Measurements from ENCODE around the gene FOXC2. TPM values are rescaled to one million over a fixed set of nuclear protein-coding genes. Genes with fewer than 3 reads are reported as not detected.

The FOXC2 gene
- total and polyA plus RNA-seq, 2 donors (not counting 3 experiments of a cell fraction or from before 2014, with no cell fraction given): 7.7 to 44.0 TPM

DNA sequence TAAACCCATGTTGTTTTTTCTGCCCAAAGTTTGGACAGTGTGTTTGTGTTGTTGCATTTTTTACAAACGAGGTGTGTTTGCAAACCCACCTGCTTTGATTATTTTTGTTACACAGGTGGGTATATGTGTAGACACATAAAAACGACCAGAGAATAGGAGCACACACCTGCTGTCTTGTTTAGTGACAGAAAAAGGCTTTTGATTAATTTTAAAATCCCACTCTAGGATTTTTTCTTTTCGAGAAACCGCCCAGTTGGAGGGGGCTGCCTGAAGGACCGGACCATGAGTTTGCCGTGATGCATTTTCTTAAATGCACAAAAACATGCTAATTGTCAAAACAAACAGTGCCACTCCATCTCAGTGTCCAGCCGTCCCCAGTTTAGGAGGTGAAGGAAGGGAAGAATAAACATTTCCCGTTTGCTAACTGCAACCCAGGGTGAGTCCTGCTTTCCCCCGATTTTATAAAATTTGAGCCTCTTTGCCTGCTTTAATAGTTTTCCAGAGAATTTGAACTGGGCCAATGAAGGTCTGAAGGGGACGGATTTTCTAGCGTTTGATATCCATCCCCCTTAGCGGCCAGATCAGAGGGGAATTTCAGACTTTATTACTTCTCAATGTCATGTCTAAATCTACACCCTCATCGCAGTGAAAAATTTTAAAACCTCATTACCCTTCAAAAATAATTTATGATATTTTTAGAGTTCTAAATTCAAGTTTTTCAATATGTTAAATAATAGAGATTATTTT lies 3.2 kb downstream of the FOXC2 start:
- Histone ChIP-seq H3K79me2 (ENCODE audit: control insufficient read depth, insufficient read depth, low read length) (peaks cover 95% of the 10 kb centered on the region), H4K20me1 (replicated peaks; ENCODE audit: control insufficient read depth, extremely low read depth, insufficient read depth, low read length) (no peaks in the 10 kb centered on the region), H3K27ac (ENCODE audit: insufficient read depth, low read depth, low read length) (peak overlapping the region; percentile 78), H3K4me3 (replicated peaks in 1 of 3; ENCODE audit: insufficient read depth in 1 of 3, low read depth in 1 of 3, low read length in 3 of 3) (peak overlapping the region; percentile 88 to 99 (median 94)), H3K9me3 (replicated peaks; ENCODE audit: control insufficient read depth, insufficient read depth, low read length) (no peaks in the 10 kb centered on the region), H3K9me1 (replicated peaks; ENCODE audit: control insufficient read depth, extremely low read depth, insufficient read depth, low read length) (no peaks in the 10 kb centered on the region), H3K27me3 (ENCODE audit: control insufficient read depth in 2 of 2, insufficient read depth in 2 of 2, low read length in 2 of 2) (no peaks in the 10 kb centered on the region), H3K4me1 (ENCODE audit: control insufficient read depth, extremely low read depth, insufficient read depth, low read length) (peaks cover 32% of the 10 kb centered on the region), H3K9ac (replicated peaks; ENCODE audit: extremely low read depth, insufficient read depth, low read length) (peak overlapping the region; percentile 86), H3K36me3 (ENCODE audit: control insufficient read depth in 2 of 2, extremely low read depth in 1 of 2, insufficient read depth in 2 of 2, low read length in 2 of 2) (peaks cover 5 to 10% of the 10 kb centered on the region in 2 experiments), H3K4me2 (ENCODE audit: insufficient read depth, low read length) (peak overlapping the region; percentile 76), H2AFZ (ENCODE audit: low read depth, low read length) (no peak overlapping the region)
- intact Hi-C loops (cut with micrococcal nuclease) (loop anchor here (2.0 kb wide), 1 partner anchor 95 kb away; no protein-coding TSS in a partner anchor), dilution Hi-C loops (cut with MboI; ENCODE audit: extremely low pct_ligation_motif_present, low sequenced_read_pairs) (no loop called here)
- ChIA-PET POLR2A (no interaction called here), CTCF (interaction anchor here (1.1 to 10.4 kb wide), 11 partner anchors 92 to 709 kb away, joined by 3 to 283 read pairs (median 6); no protein-coding TSS in a partner anchor)
- TF ChIP-seq EZH2 (IDR thresholded peaks at IDR 0.05; ENCODE audit: borderline replicate concordance, low read depth, low read length, severe bottlenecking) (no peak), POLR2AphosphoS5 (IDR thresholded peaks at IDR 0.05; ENCODE audit: insufficient read depth, low read depth, low read length) (no peak), POLR2A (IDR thresholded peaks at IDR 0.05; ENCODE audit: low read depth, low read length) (peak; percentile 28)
- TF ChIP-seq, protein P1, sequence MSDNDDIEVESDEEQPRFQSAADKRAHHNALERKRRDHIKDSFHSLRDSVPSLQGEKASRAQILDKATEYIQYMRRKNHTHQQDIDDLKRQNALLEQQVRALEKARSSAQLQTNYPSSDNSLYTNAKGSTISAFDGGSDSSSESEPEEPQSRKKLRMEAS (IDR thresholded peaks at IDR 0.05; ENCODE audit: insufficient read depth, insufficient read length): no peak
- DNase-seq (ENCODE audit: low read depth, low spot score) (peak; percentile 29), FAIRE-seq (peak; percentile 53)
- BruUV-seq (replicated peaks): no TSS peak

Measured in endothelial cell of umbilical vein (primary cell).